HepG2 (cell line): ENCODE results near the gene CALY. TPM values are rescaled to one million over a fixed set of nuclear protein-coding genes. Genes with fewer than 3 reads are reported as not detected.

Experiments used
- ATAC-seq: fragments of 200-7000 bp; cut with Tn5 transposase; 3 replicates; pipeline ENCODE4 v1.9.1; 2020; ENCODE audit warnings: mild to moderate bottlenecking, moderate library complexity
- BruUV-seq: library from RNA; stranded (reverse); fragments of 400-500 nt; replicated peaks from 2 replicates; lab custom pipeline; 2021; lab: Mats Ljungman, UMichigan
- CTCF ChIA-PET: fragments of 300-600 bp; formaldehyde crosslinking; extraction: SDS; loops from one replicate; lab custom pipeline; 2021; ENCODE audit warnings: low total read pairs, inconsistent platforms, low intra/inter-chr PET ratio; lab: Yijun Ruan, JAX
- POLR2A ChIA-PET: fragments of 350-600 bp; sonication (Branson Sonifier 250); formaldehyde crosslinking; loops from one replicate; lab custom pipeline; 2020; ENCODE audit warnings: antibody characterized with exemption, inconsistent platforms; lab: Yijun Ruan, JAX
- DNase-seq: peaks from one replicate; pipeline ENCODE4 v3.0.0-alpha.2; 2015; ENCODE audit warnings: low spot score
- FAIRE-seq: peaks from 3 replicates; lab custom pipeline; 2011; peaks lifted over from hg19 to GRCh38; lab: Jason Lieb, UNC
- H2AFZ ChIP-seq: one replicate; pipeline ENCODE4 v1.6.1; 2011; ENCODE audit warnings: low read length, inconsistent platforms
- H3K27ac ChIP-seq: fragments of 300-600 bp; 3 replicates; pipeline ENCODE4 v1.8.0; 2011; ENCODE audit warnings: mixed run types, mild to moderate bottlenecking, mixed read lengths, low read length, inconsistent platforms; ENCODE audit not compliant: insufficient read depth; ENCODE audit errors: extremely low read length
- H3K27me3 ChIP-seq, 2 experiments: fragments of 200-600 bp in 1 of 2; 2 replicates in 1 of 2; 3 replicates in 1 of 2; pipeline versions ENCODE4 v1.6.0 to v1.8.0; 2011; ENCODE audit warnings: low read length in 2 of 2, mild to moderate bottlenecking in 2 of 2, moderate library complexity in 2 of 2, inconsistent platforms in 1 of 2; ENCODE audit not compliant: insufficient read depth in 2 of 2, control insufficient read depth in 1 of 2
- H3K36me3 ChIP-seq, 2 experiments: fragments of 200-600 bp in 1 of 2; replicated peaks in 1 of 2; 2 replicates in 1 of 2; 3 replicates in 1 of 2; pipeline versions ENCODE4 v1.5.1 to v1.8.0; 2011; ENCODE audit warnings: low read length in 2 of 2, inconsistent platforms in 1 of 2; ENCODE audit not compliant: insufficient read depth in 2 of 2, control insufficient read depth in 1 of 2
- H3K4me1 ChIP-seq: 2 replicates; pipeline ENCODE4 v1.5.1; 2012; ENCODE audit warnings: low read length, inconsistent platforms; ENCODE audit not compliant: insufficient read depth
- H3K4me2 ChIP-seq: 2 replicates; pipeline ENCODE4 v1.6.0; 2011; ENCODE audit warnings: low read depth, low read length, inconsistent platforms
- H3K4me3 ChIP-seq, 3 experiments: fragments of 200-600 bp in 1 of 3; sonication (generic), shearing (Covaris generic) in 1 of 3; replicated peaks in 1 of 3; 2 replicates each; pipeline ENCODE4 v1.5.1; 2011 to 2016; ENCODE audit warnings: low read length in 3 of 3, inconsistent platforms in 2 of 3, low read depth in 2 of 3, mild to moderate bottlenecking in 2 of 3, control low read depth in 1 of 3, mixed read lengths in 1 of 3; ENCODE audit not compliant: insufficient read depth in 1 of 3
- H3K79me2 ChIP-seq: one replicate; pipeline ENCODE4 v1.6.1; 2011; ENCODE audit warnings: low read length, inconsistent platforms; ENCODE audit not compliant: insufficient read depth
- H3K9ac ChIP-seq: 2 replicates; pipeline ENCODE4 v1.6.0; 2011; ENCODE audit warnings: mild to moderate bottlenecking, low read depth, low read length, inconsistent platforms; ENCODE audit not compliant: insufficient read depth
- H3K9me3 ChIP-seq: 2 replicates; pipeline ENCODE4 v1.5.1; 2012; ENCODE audit warnings: mild to moderate bottlenecking, low read length
- H4K20me1 ChIP-seq: 2 replicates; pipeline ENCODE4 v1.6.0; 2011; ENCODE audit warnings: inconsistent platforms, mild to moderate bottlenecking, low read length, moderate library complexity; ENCODE audit not compliant: insufficient read depth
- RXRB ChIP-seq: IDR thresholded peaks from 2 replicates; pipeline ENCODE4 v1.6.1; 2016; ENCODE audit warnings: borderline replicate concordance, missing genetic modification reagents, missing compliant biosample characterization
- U2AF1 ChIP-seq: fragments of 200-400 bp; formaldehyde crosslinking; optimal IDR thresholded peaks from 2 replicates; pipeline ENCODE3; 2017; ENCODE audit warnings: mild to moderate bottlenecking, low read depth, low read length
- ZBTB33 ChIP-seq: sonication (generic); formaldehyde crosslinking; IDR thresholded peaks from 2 replicates; pipeline ENCODE4 v1.4.0; 2020; ENCODE audit warnings: missing genetic modification reagents
- ZNF138 ChIP-seq: sonication (generic); formaldehyde crosslinking; IDR thresholded peaks from 2 replicates; pipeline ENCODE4 v1.5.0; 2020; ENCODE audit warnings: mild to moderate bottlenecking, low read depth, missing genetic modification reagents
- ZNF142 ChIP-seq: sonication (generic); formaldehyde crosslinking; IDR thresholded peaks from 2 replicates; pipeline ENCODE4 v1.4.0; 2020; ENCODE audit warnings: missing genetic modification reagents
- ZNF557 ChIP-seq: sonication (generic); formaldehyde crosslinking; IDR thresholded peaks from 2 replicates; pipeline ENCODE4 v1.4.0; 2020; ENCODE audit warnings: missing genetic modification reagents
- WGBS: methylation state at CpG from one replicate; pipeline ENCODE4 v1.1.6; 2017; ENCODE audit warnings: low lambda C conversion rate; 5-methylcytosine and 5-hydroxymethylcytosine counted together
- in situ Hi-C: cut with HindIII; loops from 2 replicates; pipeline ENCODE4 v1.10.0; 2017; ENCODE audit warnings: low pct_unique_long_range_greater_than_20kb; ENCODE audit not compliant: extremely low pct_ligation_motif_present
- intact Hi-C: fragments of 100-400 bp; cut with micrococcal nuclease; formaldehyde crosslinking; loops from one replicate; pipeline ENCODE4 v1.10.0; 2022; ENCODE audit not compliant: unreplicated experiment
- polyA plus RNA-seq, 8 experiments: library from polyadenylated mRNA; depleted of rRNA in 3 of 8; stranded (reverse) in 7 of 8; unstranded in 1 of 8; fragments of >200 nt; fragmentation: Illumina TruSeq in 4 of 8; extraction: Trizol in 4 of 8; gene quantifications; 2 replicates each; pipeline versions ENCODE4 v1.2.1 to v1.2.3, GENCODE V29; 2011 to 2016; ENCODE audit warnings: low read depth in 4 of 8, missing spikeins in 1 of 8, mixed read lengths in 1 of 8; ENCODE audit not compliant: insufficient read depth in 1 of 8
- total RNA-seq, 5 experiments: library from RNA; depleted of rRNA; stranded (reverse); fragments of >200 nt; fragmentation: Illumina TruSeq; extraction: Trizol; gene quantifications; 2 replicates each; pipeline ENCODE4 v1.2.3, GENCODE V29; 2016; ENCODE audit warnings: low read depth in 1 of 5
- TF ChIP-seq, protein P1 (sequence below): sonication (generic); formaldehyde crosslinking; IDR thresholded peaks from 2 replicates; pipeline ENCODE4 v1.4.0; 2020; ENCODE audit warnings: missing genetic modification reagents
- TF ChIP-seq, protein P2 (sequence below): sonication (generic); formaldehyde crosslinking; conservative IDR thresholded peaks from 2 replicates; pipeline ENCODE4 v1.4.0; 2020; ENCODE audit warnings: mild to moderate bottlenecking, missing genetic modification reagents, moderate library complexity
- TF ChIP-seq, protein P3 (sequence below): sonication (generic); formaldehyde crosslinking; conservative IDR thresholded peaks from 2 replicates; pipeline ENCODE4 v1.8.0; 2022; ENCODE audit warnings: low read depth, missing genetic modification reagents

CALY gene
- total and polyA plus RNA-seq, 2 of the 13 experiments (the other 11 are each of a cell fraction or from before 2014, with no cell fraction given), result 0.08 TPM; not detected in 1

- intact Hi-C loops (no loop called here), in situ Hi-C loops (no loop called here)
- Histone ChIP-seq H3K79me2 (peaks cover 4% of the 10 kb centered on the region), H3K4me1 (peaks cover 9% of the 10 kb centered on the region; the same call in 1 of the 2 replicates), H3K36me3 (peaks cover 14 to 33% of the 10 kb centered on the region in 2 experiments; a peak in 4 of 5 replicates), H3K9me3 (no peaks in the 10 kb centered on the region), H3K27me3 (no peaks in the 10 kb centered on the region; a peak in 1 of 5 replicates), H4K20me1 (no peaks in the 10 kb centered on the region; the same call in 1 of the 2 replicates), H3K4me3 (no peak overlapping the region), H3K4me2 (no peak overlapping the region), H2AFZ (no peak overlapping the region), H3K27ac (no peak overlapping the region), H3K9ac (no peak overlapping the region)
- no TSS peak for BruUV-seq
- POLR2A ChIA-PET, result no interaction called here
- no peak for FAIRE-seq
- 93% methylated on average over 4 of the region's 4 CpGs for WGBS
- ATAC-seq, result no peak
- CTCF ChIA-PET, result interaction anchor here (0.6 kb wide), 1 partner anchor 16 kb away, joined by 3 read pairs; no protein-coding TSS in a partner anchor
- DNase-seq, result no peak
- TF ChIP-seq RXRB (CRISPR knock-in tag) (no peak), U2AF1 (no peak), ZNF557 (CRISPR knock-in tag) (no peak), ZNF142 (CRISPR knock-in tag) (no peak), ZBTB33 (CRISPR knock-in tag) (no peak), ZNF138 (no peak)
- TF ChIP-seq, protein P1, sequence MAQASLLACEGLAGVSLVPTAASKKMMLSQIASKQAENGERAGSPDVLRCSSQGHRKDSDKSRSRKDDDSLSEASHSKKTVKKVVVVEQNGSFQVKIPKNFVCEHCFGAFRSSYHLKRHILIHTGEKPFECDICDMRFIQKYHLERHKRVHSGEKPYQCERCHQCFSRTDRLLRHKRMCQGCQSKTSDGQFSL (CRISPR knock-in tag), result no peak
- TF ChIP-seq, protein P2, sequence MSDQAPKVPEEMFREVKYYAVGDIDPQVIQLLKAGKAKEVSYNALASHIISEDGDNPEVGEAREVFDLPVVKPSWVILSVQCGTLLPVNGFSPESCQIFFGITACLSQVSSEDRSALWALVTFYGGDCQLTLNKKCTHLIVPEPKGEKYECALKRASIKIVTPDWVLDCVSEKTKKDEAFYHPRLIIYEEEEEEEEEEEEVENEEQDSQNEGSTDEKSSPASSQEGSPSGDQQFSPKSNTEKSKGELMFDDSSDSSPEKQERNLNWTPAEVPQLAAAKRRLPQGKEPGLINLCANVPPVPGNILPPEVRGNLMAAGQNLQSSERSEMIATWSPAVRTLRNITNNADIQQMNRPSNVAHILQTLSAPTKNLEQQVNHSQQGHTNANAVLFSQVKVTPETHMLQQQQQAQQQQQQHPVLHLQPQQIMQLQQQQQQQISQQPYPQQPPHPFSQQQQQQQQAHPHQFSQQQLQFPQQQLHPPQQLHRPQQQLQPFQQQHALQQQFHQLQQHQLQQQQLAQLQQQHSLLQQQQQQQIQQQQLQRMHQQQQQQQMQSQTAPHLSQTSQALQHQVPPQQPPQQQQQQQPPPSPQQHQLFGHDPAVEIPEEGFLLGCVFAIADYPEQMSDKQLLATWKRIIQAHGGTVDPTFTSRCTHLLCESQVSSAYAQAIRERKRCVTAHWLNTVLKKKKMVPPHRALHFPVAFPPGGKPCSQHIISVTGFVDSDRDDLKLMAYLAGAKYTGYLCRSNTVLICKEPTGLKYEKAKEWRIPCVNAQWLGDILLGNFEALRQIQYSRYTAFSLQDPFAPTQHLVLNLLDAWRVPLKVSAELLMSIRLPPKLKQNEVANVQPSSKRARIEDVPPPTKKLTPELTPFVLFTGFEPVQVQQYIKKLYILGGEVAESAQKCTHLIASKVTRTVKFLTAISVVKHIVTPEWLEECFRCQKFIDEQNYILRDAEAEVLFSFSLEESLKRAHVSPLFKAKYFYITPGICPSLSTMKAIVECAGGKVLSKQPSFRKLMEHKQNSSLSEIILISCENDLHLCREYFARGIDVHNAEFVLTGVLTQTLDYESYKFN (CRISPR knock-in tag), result no peak
- TF ChIP-seq, protein P3, sequence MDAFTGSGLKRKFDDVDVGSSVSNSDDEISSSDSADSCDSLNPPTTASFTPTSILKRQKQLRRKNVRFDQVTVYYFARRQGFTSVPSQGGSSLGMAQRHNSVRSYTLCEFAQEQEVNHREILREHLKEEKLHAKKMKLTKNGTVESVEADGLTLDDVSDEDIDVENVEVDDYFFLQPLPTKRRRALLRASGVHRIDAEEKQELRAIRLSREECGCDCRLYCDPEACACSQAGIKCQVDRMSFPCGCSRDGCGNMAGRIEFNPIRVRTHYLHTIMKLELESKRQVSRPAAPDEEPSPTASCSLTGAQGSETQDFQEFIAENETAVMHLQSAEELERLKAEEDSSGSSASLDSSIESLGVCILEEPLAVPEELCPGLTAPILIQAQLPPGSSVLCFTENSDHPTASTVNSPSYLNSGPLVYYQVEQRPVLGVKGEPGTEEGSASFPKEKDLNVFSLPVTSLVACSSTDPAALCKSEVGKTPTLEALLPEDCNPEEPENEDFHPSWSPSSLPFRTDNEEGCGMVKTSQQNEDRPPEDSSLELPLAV, result no peak
These were observed 23.5 kb downstream of the CALY start for GRCh38 chr10:133313192-133313591.
